Body of pancreas (tissue), 4 donors: ENCODE data around the gene TSPEAR. TPM values are rescaled to one million over a fixed set of nuclear protein-coding genes. Genes with fewer than 3 reads are reported as not detected.

ENCODE experiments used
- ATAC-seq: fragments of 150-250 bp; one replicate; pipeline ENCODE4 v1.9.1; 2016
- DNase-seq, 4 donors: peaks; one replicate each; pipeline ENCODE4 v3.0.0-alpha.2; 2019
- H3K27ac ChIP-seq, 4 donors: fragments of 200-600 bp; sonication (generic); 1 replicate in 3 of 4; 2 replicates in 1 of 4; pipeline versions ENCODE4 v1.5.1 to v1.6.1; 2016 to 2019; ENCODE audit warnings: mild to moderate bottlenecking in 1 of 4, mixed read lengths in 1 of 4, moderate library complexity in 1 of 4
- H3K27me3 ChIP-seq, 2 donors: fragments of 200-600 bp; sonication (generic); one replicate each; pipeline ENCODE4 v1.6.0; 2016; ENCODE audit warnings: mild to moderate bottlenecking in 1 of 2
- H3K36me3 ChIP-seq, 2 donors: fragments of 200-600 bp; sonication (generic); replicated peaks in 1 of 2; 2 replicates each; pipeline ENCODE4 v1.5.1; 2016; ENCODE audit warnings: low read depth in 2 of 2; ENCODE audit not compliant: insufficient read depth in 1 of 2
- H3K4me1 ChIP-seq: fragments of 200-600 bp; sonication (generic); one replicate; pipeline ENCODE4 v1.6.0; 2016
- H3K4me3 ChIP-seq, 2 donors: fragments of 200-600 bp; sonication (generic); 1 replicate in 1 of 2; 2 replicates in 1 of 2; pipeline ENCODE4 v1.5.1; 2016 to 2019
- H3K9me3 ChIP-seq, 3 donors: fragments of 200-600 bp; sonication (generic); 1 replicate in 2 of 3; 2 replicates in 1 of 3; pipeline ENCODE4 v1.5.1; 2016
- CTCF ChIP-seq, 7 experiments: fragments of 450-650 bp in 4 of 7; fragments of 200-600 bp in 3 of 7; sonication (generic) in 3 of 7; IDR thresholded peaks; one replicate each; pipeline ENCODE4 v1.5.1; 2016 to 2019; ENCODE audit warnings: antibody characterized with exemption in 7 of 7
- POLR2A ChIP-seq, 3 donors: fragments of 450-650 bp; IDR thresholded peaks; one replicate each; pipeline ENCODE4 v1.6.1; 2016; ENCODE audit warnings: antibody characterized with exemption in 3 of 3, mild to moderate bottlenecking in 2 of 3
- WGBS, 2 donors: methylation state at CpG; one replicate each; pipeline ENCODE4 v1.1.5; 2017; 5-methylcytosine and 5-hydroxymethylcytosine counted together
- intact Hi-C: fragments of 100-400 bp; cut with DNase I; formaldehyde crosslinking; loops from one replicate; pipeline ENCODE4 v1.15.1; 2023
- total RNA-seq, 2 donors: library from RNA; depleted of rRNA; stranded (reverse); fragments of >200 nt; gene quantifications; one replicate each; pipeline ENCODE4 v1.1.0, GENCODE V29; 2016

The TSPEAR gene
- total RNA-seq, 2 donors from 2014 or later = 0.52 TPM; not detected in 1

- no peak for ATAC-seq
- Histone ChIP-seq H3K27ac (no peak overlapping the region), H3K4me1 (peaks cover 13% of the 10 kb centered on the region), H3K36me3 (no peaks in the 10 kb centered on the region), H3K27me3 (peaks cover 0 to 16% of the 10 kb centered on the region in 2 donors), H3K4me3 (no peak overlapping the region), H3K9me3 (no peaks in the 10 kb centered on the region)
- intact Hi-C loops = no loop called here
- DNase-seq = no peak
- 5 to 26% methylated on average over 23 to 45 of the region's 46 CpGs for WGBS, 2 donors
- TF ChIP-seq CTCF (IDR thresholded peaks at IDR 0.05) (no peak), POLR2A (IDR thresholded peaks at IDR 0.05) (no peak)
Observed at GRCh38 chr21:44706706-44707581, 4.4 kb downstream of the TSPEAR start.

- intact Hi-C loops = no loop called here
- Histone ChIP-seq H3K27me3 (peaks cover 0 to 16% of the 10 kb centered on the region in 2 donors), H3K27ac (no peak overlapping the region), H3K9me3 (no peaks in the 10 kb centered on the region), H3K4me1 (peaks cover 7% of the 10 kb centered on the region), H3K4me3 (no peak overlapping the region), H3K36me3 (no peaks in the 10 kb centered on the region)
- ATAC-seq (no peak), DNase-seq (no peak)
- no peak for TF ChIP-seq POLR2A (IDR thresholded peaks at IDR 0.05)
- TF ChIP-seq CTCF (IDR thresholded peaks at IDR 0.05) = no peak
- WGBS, 2 donors = 11 to 12% methylated on average over 26 to 54 of the region's 54 CpGs
Observed at GRCh38 chr21:44706026-44706705, 5.2 kb downstream of the TSPEAR start.

GRCh38 chr21:44704636-44705001, 6.8 kb downstream of the TSPEAR start:
- peaks cover 0 to 12% of the 10 kb centered on the region in 2 donors for H3K27me3 ChIP-seq

GRCh38 chr21:44703731-44704635, 7.4 kb downstream of the TSPEAR start:
- Histone ChIP-seq H3K4me1 (no peaks in the 10 kb centered on the region), H3K27me3 (peaks cover 0 to 6% of the 10 kb centered on the region in 2 donors), H3K4me3 (no peak overlapping the region), H3K27ac (no peak overlapping the region), H3K36me3 (no peaks in the 10 kb centered on the region), H3K9me3 (no peaks in the 10 kb centered on the region)
- intact Hi-C loops = no loop called here
- no peak for DNase-seq
- 33 to 39% methylated on average over 7 to 13 of the region's 13 CpGs for WGBS, 2 donors
- ATAC-seq = no peak
- TF ChIP-seq CTCF (IDR thresholded peaks at IDR 0.05) (no peak), POLR2A (IDR thresholded peaks at IDR 0.05) (no peak)

More at GRCh38 chr21:44704636-44705001, 6.8 kb downstream of the TSPEAR start:
- H3K4me1 ChIP-seq = peaks cover 3% of the 10 kb centered on the region
- no peak for DNase-seq
- intact Hi-C loops = no loop called here
- WGBS, 2 donors = 30 to 46% methylated on average over 3 to 12 of the region's 13 CpGs
- ATAC-seq = no peak
- H3K36me3 ChIP-seq = no peaks in the 10 kb centered on the region
- no peak overlapping the region for H3K27ac ChIP-seq
- TF ChIP-seq CTCF (IDR thresholded peaks at IDR 0.05) (no peak), POLR2A (IDR thresholded peaks at IDR 0.05) (no peak)
- no peaks in the 10 kb centered on the region for H3K9me3 ChIP-seq
- H3K4me3 ChIP-seq = no peak overlapping the region
